IMR-90 (cell line): ENCODE results near the gene NFYC. TPM values are rescaled to one million over a fixed set of nuclear protein-coding genes. Genes with fewer than 3 reads are reported as not detected.
A peak's percentile ranks its signal among the peaks of the same experiment; 100 is the strongest.

Experiments
- ATAC-seq: fragments of 200-7000 bp; cut with Tn5 transposase; 2 replicates; pipeline ENCODE4 v1.9.1; 2020; ENCODE audit warnings: low read depth, mild to moderate bottlenecking, moderate library complexity
- BruUV-seq: library from RNA; stranded (reverse); fragments of 400-500 nt; replicated peaks from 2 replicates; lab custom pipeline; 2021; lab: Mats Ljungman, UMichigan
- CTCF ChIA-PET: fragments of 300-600 bp; formaldehyde crosslinking; extraction: SDS; loops from one replicate; lab custom pipeline; 2021; ENCODE audit warnings: antibody characterized with exemption; lab: Yijun Ruan, JAX
- POLR2A ChIA-PET: fragments of 300-600 bp; sonication (Branson Sonifier 250); formaldehyde crosslinking; loops from one replicate; lab custom pipeline; 2022; ENCODE audit warnings: antibody characterized with exemption; ENCODE audit not compliant: unreplicated experiment; lab: Charles Lee
- DNase-seq: peaks from one replicate; pipeline ENCODE4 v3.0.0; 2013
- H2AFZ ChIP-seq: replicated peaks from 2 replicates; pipeline ENCODE3; 2013; ENCODE audit warnings: low read length, mild to moderate bottlenecking; ENCODE audit not compliant: poor library complexity
- H2AK5ac ChIP-seq: 2 replicates; pipeline ENCODE4 v1.6.1; 2013; ENCODE audit warnings: low read depth, low read length, inconsistent platforms
- H2AK9ac ChIP-seq: replicated peaks from 2 replicates; pipeline ENCODE3; 2013; ENCODE audit warnings: mild to moderate bottlenecking, low read depth, low read length, moderate library complexity; ENCODE audit not compliant: poor library complexity
- H2BK120ac ChIP-seq: 2 replicates; pipeline ENCODE4 v1.6.1; 2013; ENCODE audit warnings: low read depth, low read length, inconsistent platforms
- H2BK15ac ChIP-seq: 3 replicates; pipeline ENCODE4 v1.6.1; 2013; ENCODE audit warnings: low read depth, low read length, inconsistent platforms
- H2BK20ac ChIP-seq: 2 replicates; pipeline ENCODE4 v1.6.1; 2013; ENCODE audit warnings: low read depth, mild to moderate bottlenecking, inconsistent platforms, low read length, moderate library complexity
- H2BK5ac ChIP-seq: 2 replicates; pipeline ENCODE4 v1.6.1; 2013; ENCODE audit warnings: mild to moderate bottlenecking, low read depth, low read length, inconsistent platforms; ENCODE audit not compliant: poor library complexity, severe bottlenecking
- H3K14ac ChIP-seq: replicated peaks from 2 replicates; pipeline ENCODE4 v1.6.1; 2013; ENCODE audit warnings: low read depth, low read length, inconsistent platforms
- H3K18ac ChIP-seq: 2 replicates; pipeline ENCODE4 v1.6.1; 2013; ENCODE audit warnings: low read depth, low read length, control low read depth
- H3K23ac ChIP-seq: 2 replicates; pipeline ENCODE4 v1.6.1; 2013; ENCODE audit warnings: low read depth, low read length, inconsistent platforms
- H3K27ac ChIP-seq: 2 replicates; pipeline ENCODE4 v1.5.1; 2013; ENCODE audit warnings: mild to moderate bottlenecking, control low read depth, low read length; ENCODE audit not compliant: insufficient read depth
- H3K27me3 ChIP-seq: 2 replicates; pipeline ENCODE4 v1.6.1; 2013; ENCODE audit warnings: low read length; ENCODE audit not compliant: control insufficient read depth, insufficient read depth
- H3K36me3 ChIP-seq: 2 replicates; pipeline ENCODE4 v1.6.1; 2013; ENCODE audit warnings: low read length, mixed read lengths; ENCODE audit not compliant: control insufficient read depth, insufficient read depth
- H3K4ac ChIP-seq: 2 replicates; pipeline ENCODE4 v1.6.1; 2013; ENCODE audit warnings: low read depth, low read length, inconsistent platforms
- H3K4me1 ChIP-seq: 2 replicates; pipeline ENCODE4 v1.6.1; 2013; ENCODE audit warnings: low read length, mixed read lengths; ENCODE audit not compliant: control insufficient read depth, insufficient read depth
- H3K4me2 ChIP-seq: 2 replicates; pipeline ENCODE4 v1.6.1; 2013; ENCODE audit warnings: low read depth, mild to moderate bottlenecking, control low read depth, low read length, moderate library complexity
- H3K4me3 ChIP-seq: 2 replicates; pipeline ENCODE4 v1.5.1; 2013; ENCODE audit warnings: low read depth, mild to moderate bottlenecking, control low read depth, low read length, moderate library complexity; ENCODE audit not compliant: insufficient read depth
- H3K56ac ChIP-seq: 2 replicates; pipeline ENCODE4 v1.6.1; 2013; ENCODE audit warnings: low read length, inconsistent platforms; ENCODE audit not compliant: insufficient read depth; ENCODE audit errors: extremely low read depth
- H3K79me1 ChIP-seq, 2 experiments: 2 replicates each; pipeline ENCODE4 v1.6.1; 2013; ENCODE audit warnings: low read length in 2 of 2, inconsistent platforms in 1 of 2, low read depth in 1 of 2
- H3K9ac ChIP-seq: 2 replicates; pipeline ENCODE4 v1.6.1; 2013; ENCODE audit warnings: low read depth, low read length, control low read depth
- H3K9me1 ChIP-seq: 2 replicates; pipeline ENCODE4 v1.6.1; 2013; ENCODE audit warnings: low read length, inconsistent platforms; ENCODE audit not compliant: insufficient read depth
- H3K9me3 ChIP-seq: 2 replicates; pipeline ENCODE4 v1.6.1; 2013; ENCODE audit warnings: low read length; ENCODE audit not compliant: control insufficient read depth, insufficient read depth
- H4K20me1 ChIP-seq: 2 replicates; pipeline ENCODE4 v1.6.1; 2013; ENCODE audit warnings: low read length, inconsistent platforms; ENCODE audit not compliant: insufficient read depth
- H4K5ac ChIP-seq: 2 replicates; pipeline ENCODE4 v1.6.1; 2013; ENCODE audit warnings: mild to moderate bottlenecking, low read depth, low read length, control low read depth
- H4K8ac ChIP-seq, 2 experiments: 2 replicates each; pipeline ENCODE4 v1.6.1; 2013; ENCODE audit warnings: low read depth in 2 of 2, low read length in 2 of 2, control low read depth in 1 of 2, inconsistent platforms in 1 of 2
- H4K91ac ChIP-seq: 2 replicates; pipeline ENCODE4 v1.6.1; 2013; ENCODE audit warnings: low read depth, low read length, inconsistent platforms; ENCODE audit not compliant: insufficient read depth
- POLR2A ChIP-seq: IDR thresholded peaks from 2 replicates; pipeline ENCODE4 v1.6.1; 2012; ENCODE audit warnings: mild to moderate bottlenecking, low read depth, low read length
- USF2 ChIP-seq: fragments of 150-350 bp; IDR thresholded peaks from 2 replicates; pipeline ENCODE4 v1.6.1; 2017; ENCODE audit warnings: mild to moderate bottlenecking, antibody characterized with exemption, low read length, low read depth
- WGBS, 2 experiments: methylation state at CpG; one replicate each; pipeline versions ENCODE4 v1.1.5 to v1.1.7; 2013; ENCODE audit warnings: missing lambda C conversion rate in 2 of 2; ENCODE audit not compliant: insufficient read length in 1 of 2; ENCODE audit errors: extremely low coverage in 2 of 2; 5-methylcytosine and 5-hydroxymethylcytosine counted together
- dilution Hi-C: fragments of 300-500 bp; cut with HindIII; formaldehyde crosslinking; loops from one replicate; pipeline ENCODE4 v1.14.3; 2018; ENCODE audit warnings: low sequenced_read_pairs; ENCODE audit not compliant: unreplicated experiment
- in situ Hi-C: fragments of 300-500 bp; cut with MboI; formaldehyde crosslinking; loops from 3 replicates; pipeline ENCODE4 v1.14.3; 2019; ENCODE audit warnings: low sequenced_read_pairs, inconsistent platforms, mixed read lengths
- intact Hi-C: fragments of 100-400 bp; cut with micrococcal nuclease; formaldehyde crosslinking; loops from 2 replicates; pipeline ENCODE4 v1.10.0; 2022
- polyA plus RNA-seq, 3 experiments: library from polyadenylated mRNA; depleted of rRNA; stranded (reverse); fragments of >200 nt; gene quantifications; 2 replicates each; pipeline ENCODE4 v1.2.3, GENCODE V29; 2012; ENCODE audit warnings: low replicate concordance in 1 of 3
- total RNA-seq: library from RNA; depleted of rRNA; stranded (reverse); fragments of >200 nt; gene quantifications from 2 replicates; pipeline ENCODE4 v1.2.3, GENCODE V29; 2012

The NFYC gene
- total and polyA plus RNA-seq, 2 of the 4 experiments (the other 2 are of a cell fraction): 45.2 to 62.2 TPM

- ChIA-PET CTCF (interaction anchor here (1.1 kb wide), 1 partner anchor 14 kb away, joined by 4 read pairs; no protein-coding TSS in a partner anchor), POLR2A (interaction anchor here (1.0 kb wide), 1 partner anchor 17 kb away, joined by 3 read pairs; no protein-coding TSS in a partner anchor)
- in situ Hi-C loops (no loop called here), intact Hi-C loops (no loop called here), dilution Hi-C loops (no loop called here)
- Histone ChIP-seq H2AFZ (peak overlapping the region; percentile 99), H3K9me3 (no peaks in the 10 kb centered on the region), H3K4me2 (peak overlapping the region; percentile 79), H4K8ac (peak overlapping the region; percentile 93 to 95), H4K20me1 (peaks cover 3% of the 10 kb centered on the region; the same call in 1 of the 2 replicates), H3K14ac (peak overlapping the region; percentile 83), H2AK5ac (peak overlapping the region; percentile 97), H4K5ac (peak overlapping the region; percentile 9), H3K4me1 (no peaks in the 10 kb centered on the region), H3K56ac (peak overlapping the region; percentile 91), H4K91ac (peak overlapping the region; percentile 65), H2BK20ac (no peak overlapping the region), H2BK15ac (peak overlapping the region; percentile 22; the same call in 1 of the 3 replicates), H3K79me1 (peaks cover 45 to 62% of the 10 kb centered on the region in 2 experiments), H3K18ac (peak overlapping the region; percentile 4), H2AK9ac (peak overlapping the region; percentile 98), H3K4me3 (peak overlapping the region; percentile 70), H3K27me3 (no peaks in the 10 kb centered on the region), H3K23ac (peak overlapping the region; percentile 91), H2BK5ac (peak overlapping the region; percentile 31), H3K9ac (peak overlapping the region; percentile 58), H3K27ac (peak overlapping the region; percentile 42), H3K4ac (peak overlapping the region; percentile 90), H3K9me1 (peaks cover 2% of the 10 kb centered on the region; the same call in 1 of the 2 replicates), H3K36me3 (no peaks in the 10 kb centered on the region), H2BK120ac (peak overlapping the region; percentile 24; the same call in 1 of the 2 replicates)
- whole genome bisulfite sequencing, 2 experiments: 3% methylated on average over 6 of the region's 9 CpGs; no CpG with 5 or more reads in 1 of the 2 experiments
- BruUV-seq: no TSS peak
- DNase-seq (peak; percentile 25), ATAC-seq (peak; percentile 17)
- TF ChIP-seq POLR2A (no peak), USF2 (peak; percentile 52; the same call in 1 of the 2 replicates)
These were observed 958 bp downstream of the NFYC start for GRCh38 chr1:40692429-40692895.
